Duodenal mucosa (tissue), 2 donors: ENCODE data around the gene USP44.
A peak's percentile ranks its signal among the peaks of the same experiment; 100 is the strongest.

Source experiments
- H3K27ac ChIP-seq: one replicate; pipeline ENCODE4 v1.7.0; 2013; ENCODE audit warnings: low read depth, low read length
- H3K27me3 ChIP-seq, 2 donors: one replicate each; pipeline ENCODE4 v1.7.0; 2013; ENCODE audit warnings: low read length in 2 of 2, control low read depth in 1 of 2; ENCODE audit not compliant: insufficient read depth in 2 of 2, control insufficient read depth in 1 of 2
- H3K36me3 ChIP-seq, 2 donors: one replicate each; pipeline ENCODE4 v1.7.0; 2013; ENCODE audit warnings: low read length in 2 of 2, control low read depth in 1 of 2; ENCODE audit not compliant: insufficient read depth in 2 of 2, control insufficient read depth in 1 of 2
- H3K4me1 ChIP-seq, 2 donors: one replicate each; pipeline ENCODE4 v1.7.0; 2013; ENCODE audit warnings: low read length in 2 of 2, control low read depth in 1 of 2; ENCODE audit not compliant: insufficient read depth in 2 of 2, control insufficient read depth in 1 of 2
- H3K4me3 ChIP-seq, 2 donors: one replicate each; pipeline ENCODE4 v1.7.0; 2013; ENCODE audit warnings: low read length in 2 of 2, low read depth in 1 of 2
- H3K9ac ChIP-seq, 2 donors: one replicate each; pipeline ENCODE4 v1.7.0; 2013; ENCODE audit warnings: low read length in 2 of 2, low read depth in 1 of 2
- H3K9me3 ChIP-seq, 2 donors: one replicate each; pipeline ENCODE4 v1.7.0; 2013; ENCODE audit warnings: low read length in 2 of 2, control low read depth in 1 of 2; ENCODE audit not compliant: control insufficient read depth in 1 of 2

The USP44 gene

GRCh38 chr12:95473231-95473883 lies 77.9 kb downstream of the USP44 start:
- Histone ChIP-seq H3K4me1 (peaks cover 12 to 13% of the 10 kb centered on the region in 2 donors), H3K9ac (peak overlapping the region; percentile 95 to 98), H3K27ac (peak overlapping the region; percentile 91), H3K4me3 (peak overlapping the region; percentile 99), H3K27me3 (no peaks in the 10 kb centered on the region), H3K9me3 (no peaks in the 10 kb centered on the region), H3K36me3 (peaks cover 5 to 20% of the 10 kb centered on the region in 2 donors)

GRCh38 chr12:95470300-95470699 lies 81.0 kb downstream of the USP44 start:
- Histone ChIP-seq H3K9me3 (no peaks in the 10 kb centered on the region), H3K27ac (no peak overlapping the region), H3K9ac (no peak overlapping the region), H3K4me1 (peaks cover 6 to 8% of the 10 kb centered on the region in 2 donors), H3K4me3 (no peak overlapping the region), H3K27me3 (no peaks in the 10 kb centered on the region), H3K36me3 (no peaks in the 10 kb centered on the region)
